Kidney epithelial cell (primary cell): ENCODE measurements around the gene IRX2. TPM values are rescaled to one million over a fixed set of nuclear protein-coding genes. Genes with fewer than 3 reads are reported as not detected.

Source experiments
- DNase-seq: peaks from one replicate; pipeline ENCODE4 v3.0.0-alpha.2; 2010; ENCODE audit warnings: low read depth
- H3K27me3 ChIP-seq: 2 replicates; pipeline ENCODE4 v1.6.0; 2011; ENCODE audit warnings: low read length; ENCODE audit not compliant: control insufficient read depth, insufficient read depth
- H3K36me3 ChIP-seq: 2 replicates; pipeline ENCODE4 v1.5.1; 2011; ENCODE audit warnings: low read length; ENCODE audit not compliant: control insufficient read depth, insufficient read depth
- H3K4me3 ChIP-seq: 2 replicates; pipeline ENCODE4 v1.5.1; 2011; ENCODE audit warnings: low read depth, mild to moderate bottlenecking, control low read depth, low read length
- CTCF ChIP-seq: IDR thresholded peaks from 2 replicates; pipeline ENCODE4 v1.5.1; 2011; ENCODE audit warnings: mild to moderate bottlenecking, moderate library complexity, low read length, control low read depth, inconsistent platforms; ENCODE audit not compliant: insufficient read depth, poor library complexity, severe bottlenecking
- total RNA-seq: library from RNA; depleted of rRNA; stranded (reverse); fragments of >200 nt; gene quantifications from 2 replicates; pipeline ENCODE4 v1.2.3, GENCODE V29; 2015

Gene IRX2
- total RNA-seq, 1 donor from 2014 or later, result 2.8 TPM

DNA sequence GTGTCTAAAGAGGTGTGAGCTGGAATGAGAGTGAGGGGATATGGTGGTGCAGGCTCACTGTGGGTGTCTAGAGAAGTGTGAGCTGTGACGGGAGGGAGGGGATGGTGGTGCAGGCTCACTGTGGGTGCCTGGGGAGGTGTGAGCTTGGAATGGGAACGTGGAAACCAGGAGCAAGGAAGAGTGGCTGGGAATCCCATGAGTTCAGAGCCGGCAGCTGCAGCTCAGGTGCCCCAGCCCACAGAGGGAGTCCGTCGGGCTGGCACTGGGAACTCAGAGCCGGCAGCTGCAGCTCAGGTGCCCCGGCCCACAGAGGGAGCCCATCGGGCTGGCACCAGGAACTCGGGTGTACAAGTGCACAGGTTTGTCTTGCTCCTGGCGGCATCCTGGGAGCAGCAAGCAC lies 45.6 kb downstream of the IRX2 start:
- H3K27me3 ChIP-seq, result no peaks in the 10 kb centered on the region
- no peak for DNase-seq
- no peak for TF ChIP-seq CTCF
- no peaks in the 10 kb centered on the region for H3K36me3 ChIP-seq
- H3K4me3 ChIP-seq, result no peak overlapping the region

DNA sequence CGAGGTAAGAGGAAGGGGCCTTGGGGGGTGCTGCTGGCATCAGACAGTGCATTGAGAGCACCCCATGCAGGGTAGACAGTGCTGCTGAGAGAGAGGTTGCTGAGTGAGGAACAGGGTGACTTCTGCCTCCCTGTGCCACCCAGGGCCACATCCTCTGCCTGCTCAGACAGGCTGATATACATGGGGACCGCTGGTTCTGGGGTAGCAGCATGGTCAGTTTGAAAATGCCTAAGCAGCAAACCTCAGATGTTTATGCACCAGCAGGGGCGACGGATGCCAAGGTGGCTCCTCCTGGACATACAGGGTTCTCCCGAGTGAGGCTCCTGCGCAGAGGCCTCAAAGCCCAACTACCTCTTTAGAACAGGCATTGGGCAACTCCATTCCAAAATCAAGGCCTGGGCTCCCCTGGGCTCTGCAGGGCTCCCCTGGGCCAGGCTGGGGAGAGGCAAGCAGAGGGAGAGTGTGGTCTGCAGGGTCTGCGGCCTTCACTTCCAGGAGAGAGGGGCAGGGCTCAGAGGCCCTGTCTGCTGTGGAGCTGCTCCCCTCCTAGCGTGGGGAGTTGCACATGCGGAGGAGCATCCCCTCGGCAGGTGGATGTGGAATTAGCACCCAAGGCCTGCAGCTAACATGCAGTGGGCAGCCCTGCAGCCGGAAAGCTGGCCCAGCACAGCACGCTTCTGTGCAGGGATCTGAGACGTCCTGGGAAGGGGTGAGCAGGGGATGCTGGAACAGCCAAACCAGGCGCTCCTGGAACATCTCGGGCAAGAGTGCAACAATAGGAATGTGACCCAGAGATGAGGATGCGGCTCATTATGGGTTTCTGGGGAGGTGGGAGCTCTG lies 46.5 kb downstream of the IRX2 start:
- TF ChIP-seq CTCF, result no peak
- Histone ChIP-seq H3K27me3 (no peaks in the 10 kb centered on the region), H3K4me3 (no peak overlapping the region)

DNA sequence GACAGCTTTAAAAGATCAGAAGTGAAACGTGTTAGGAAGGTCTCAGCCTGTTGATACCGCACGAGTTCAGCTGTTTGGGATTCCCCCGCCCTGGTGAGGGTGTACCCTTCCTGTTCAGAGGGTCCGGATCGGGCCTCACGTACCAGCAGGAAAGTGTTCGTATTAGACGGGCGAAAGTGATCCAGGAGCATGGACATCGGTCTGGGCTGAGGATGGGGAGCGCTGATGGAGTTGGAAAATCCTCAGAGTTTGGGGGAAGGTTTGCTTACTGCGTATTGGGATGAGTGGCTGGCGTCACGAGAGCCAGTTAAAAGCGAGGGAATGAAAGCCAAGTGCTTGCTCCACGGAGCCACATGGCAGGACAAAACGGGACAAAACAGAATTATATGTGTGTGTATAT lies 47.4 kb downstream of the IRX2 start:
- TF ChIP-seq CTCF, result no peak
- no peak for DNase-seq
- Histone ChIP-seq H3K4me3 (no peak overlapping the region), H3K36me3 (no peaks in the 10 kb centered on the region), H3K27me3 (no peaks in the 10 kb centered on the region)

More for the DNA sequence above, 46.5 kb downstream of the IRX2 start:
- no peak for DNase-seq
- no peaks in the 10 kb centered on the region for H3K36me3 ChIP-seq

GRCh38 chr5:2703615-2704014 lies 47.9 kb downstream of the IRX2 start:
- no peak for DNase-seq
- Histone ChIP-seq H3K36me3 (no peaks in the 10 kb centered on the region), H3K27me3 (no peaks in the 10 kb centered on the region), H3K4me3 (no peak overlapping the region)
- no peak for TF ChIP-seq CTCF

DNA sequence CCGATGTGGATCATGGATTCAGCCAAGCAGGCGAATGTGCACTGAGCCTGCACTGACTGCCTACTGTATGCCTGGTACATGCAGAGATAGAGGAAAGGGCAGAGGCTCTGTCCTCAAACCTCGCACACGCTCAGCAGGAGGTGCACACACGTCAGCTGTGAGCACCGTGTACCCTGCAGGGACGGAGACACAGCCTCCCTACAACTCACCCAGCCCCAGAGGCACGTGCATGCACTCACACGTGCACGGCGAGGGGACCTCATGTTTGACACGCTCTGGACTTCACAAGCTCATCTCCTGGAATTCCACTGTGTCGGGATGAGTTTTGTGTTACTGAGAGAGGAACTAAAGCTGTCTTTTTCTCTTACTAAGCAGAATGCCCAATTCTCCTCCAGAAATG lies 48.4 kb downstream of the IRX2 start:
- no peak for TF ChIP-seq CTCF
- DNase-seq, result no peak
- H3K27me3 ChIP-seq, result no peaks in the 10 kb centered on the region

More for the DNA sequence above, 48.4 kb downstream of the IRX2 start:
- no peaks in the 10 kb centered on the region for H3K36me3 ChIP-seq
- H3K4me3 ChIP-seq, result no peak overlapping the region
